WI38 (cell line): ENCODE results near the gene E2F4.

Experiments
- H3K4me3 ChIP-seq: 2 replicates; pipeline ENCODE4 v1.5.1; 2011; ENCODE audit warnings: low read depth, mild to moderate bottlenecking, control low read depth, low read length
- TF ChIP-seq, protein P1 (sequence below): IDR thresholded peaks from 2 replicates; pipeline ENCODE4 v1.5.1; 2012; ENCODE audit warnings: low read depth, mild to moderate bottlenecking, control low read depth, low read length

The E2F4 gene

DNA sequence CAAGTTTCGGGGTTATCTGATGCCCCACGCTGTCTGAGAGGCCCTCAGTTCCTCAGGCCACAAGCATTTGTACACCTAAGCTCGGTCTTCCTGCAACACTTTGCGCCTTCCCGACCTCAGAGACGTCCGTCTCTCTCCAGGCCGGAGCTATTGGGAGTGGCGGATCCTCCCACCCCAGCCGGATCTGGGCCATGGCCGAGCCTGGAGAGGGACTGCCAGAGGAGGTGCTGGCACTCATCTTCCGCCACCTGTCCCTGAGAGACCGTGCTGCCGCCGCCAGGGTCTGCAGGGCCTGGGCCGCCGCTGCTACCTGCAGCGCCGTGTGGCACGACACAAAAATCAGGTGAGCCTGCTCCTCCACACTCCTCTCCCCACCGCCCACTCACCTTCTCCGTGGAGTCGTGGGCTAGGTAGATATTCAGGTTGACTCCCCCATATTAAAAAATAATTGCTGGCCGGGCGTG is 30.3 kb upstream of the E2F4 start:
- no peak overlapping the region; the same call in 1 of the 2 replicates for H3K4me3 ChIP-seq

DNA sequence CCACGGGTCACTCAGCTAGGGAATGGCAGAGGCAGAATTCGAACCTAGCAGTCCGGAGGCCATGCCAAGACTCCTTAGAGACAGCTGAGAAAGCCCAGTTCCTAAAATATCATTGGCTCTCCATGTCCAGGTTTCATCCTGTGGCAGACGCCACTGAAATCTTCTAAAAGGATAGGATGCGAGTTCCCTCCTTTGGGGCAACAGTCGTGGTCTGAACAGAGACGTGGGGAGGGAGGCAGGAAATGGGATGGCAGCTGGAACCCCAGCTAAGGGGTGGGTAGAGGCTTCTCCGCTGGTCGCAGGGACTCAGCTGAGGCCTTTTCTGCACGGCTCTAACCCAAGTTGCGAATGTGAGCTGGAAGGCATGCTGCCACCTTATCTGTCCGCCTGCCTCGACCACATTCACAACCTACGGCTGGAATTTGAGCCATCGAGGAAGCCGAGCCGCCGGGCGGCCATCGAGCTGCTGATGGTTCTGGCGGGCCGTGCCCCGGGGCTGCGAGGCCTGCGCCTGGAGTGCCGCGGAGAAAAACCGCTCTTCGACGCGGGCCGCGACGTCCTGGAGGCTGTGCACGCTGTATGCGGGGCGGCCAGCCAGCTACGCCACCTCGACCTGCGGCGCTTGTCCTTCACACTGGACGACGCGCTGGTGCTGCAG is 29.3 kb upstream of the E2F4 start:
- no peak overlapping the region for H3K4me3 ChIP-seq
- TF ChIP-seq, protein P1, sequence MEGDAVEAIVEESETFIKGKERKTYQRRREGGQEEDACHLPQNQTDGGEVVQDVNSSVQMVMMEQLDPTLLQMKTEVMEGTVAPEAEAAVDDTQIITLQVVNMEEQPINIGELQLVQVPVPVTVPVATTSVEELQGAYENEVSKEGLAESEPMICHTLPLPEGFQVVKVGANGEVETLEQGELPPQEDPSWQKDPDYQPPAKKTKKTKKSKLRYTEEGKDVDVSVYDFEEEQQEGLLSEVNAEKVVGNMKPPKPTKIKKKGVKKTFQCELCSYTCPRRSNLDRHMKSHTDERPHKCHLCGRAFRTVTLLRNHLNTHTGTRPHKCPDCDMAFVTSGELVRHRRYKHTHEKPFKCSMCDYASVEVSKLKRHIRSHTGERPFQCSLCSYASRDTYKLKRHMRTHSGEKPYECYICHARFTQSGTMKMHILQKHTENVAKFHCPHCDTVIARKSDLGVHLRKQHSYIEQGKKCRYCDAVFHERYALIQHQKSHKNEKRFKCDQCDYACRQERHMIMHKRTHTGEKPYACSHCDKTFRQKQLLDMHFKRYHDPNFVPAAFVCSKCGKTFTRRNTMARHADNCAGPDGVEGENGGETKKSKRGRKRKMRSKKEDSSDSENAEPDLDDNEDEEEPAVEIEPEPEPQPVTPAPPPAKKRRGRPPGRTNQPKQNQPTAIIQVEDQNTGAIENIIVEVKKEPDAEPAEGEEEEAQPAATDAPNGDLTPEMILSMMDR = no peak

More for the DNA sequence above, 30.3 kb upstream of the E2F4 start:
- TF ChIP-seq, protein P1 = no peak

DNA sequence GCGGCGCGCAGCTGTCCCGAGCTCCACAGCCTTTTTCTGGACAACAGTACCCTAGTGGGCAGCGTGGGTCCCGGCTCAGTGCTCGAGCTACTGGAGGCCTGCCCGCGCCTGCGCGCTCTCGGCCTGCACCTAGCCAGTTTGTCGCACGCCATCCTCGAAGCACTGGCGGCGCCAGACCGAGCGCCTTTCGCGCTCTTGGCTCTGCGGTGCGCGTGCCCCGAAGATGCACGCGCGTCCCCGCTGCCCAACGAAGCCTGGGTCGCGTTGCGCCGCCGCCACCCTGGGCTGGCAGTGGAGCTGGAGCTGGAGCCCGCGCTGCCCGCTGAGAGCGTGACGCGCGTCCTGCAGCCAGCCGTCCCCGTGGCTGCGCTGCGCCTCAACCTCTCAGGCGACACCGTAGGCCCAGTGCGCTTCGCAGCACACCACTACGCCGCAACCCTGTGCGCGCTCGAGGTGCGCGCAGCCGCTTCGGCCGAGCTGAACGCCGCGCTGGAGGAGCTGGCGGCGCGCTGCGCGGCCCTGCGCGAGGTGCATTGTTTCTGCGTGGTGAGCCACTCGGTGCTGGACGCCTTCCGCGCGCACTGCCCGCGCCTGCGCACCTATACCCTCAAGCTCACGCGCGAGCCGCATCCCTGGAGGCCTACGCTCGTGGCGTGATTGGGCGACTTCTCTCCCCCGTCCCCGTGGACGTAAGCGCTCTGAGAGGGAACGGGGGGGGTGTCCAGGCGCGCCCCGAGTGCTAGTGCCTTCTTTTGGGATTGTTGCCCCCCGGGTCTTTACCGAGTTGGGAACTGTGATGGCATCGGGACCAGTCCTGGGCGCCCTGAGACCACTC is 28.6 kb upstream of the E2F4 start:
- TF ChIP-seq, protein P1 = no peak
- peak overlapping the region; percentile 48 for H3K4me3 ChIP-seq

DNA sequence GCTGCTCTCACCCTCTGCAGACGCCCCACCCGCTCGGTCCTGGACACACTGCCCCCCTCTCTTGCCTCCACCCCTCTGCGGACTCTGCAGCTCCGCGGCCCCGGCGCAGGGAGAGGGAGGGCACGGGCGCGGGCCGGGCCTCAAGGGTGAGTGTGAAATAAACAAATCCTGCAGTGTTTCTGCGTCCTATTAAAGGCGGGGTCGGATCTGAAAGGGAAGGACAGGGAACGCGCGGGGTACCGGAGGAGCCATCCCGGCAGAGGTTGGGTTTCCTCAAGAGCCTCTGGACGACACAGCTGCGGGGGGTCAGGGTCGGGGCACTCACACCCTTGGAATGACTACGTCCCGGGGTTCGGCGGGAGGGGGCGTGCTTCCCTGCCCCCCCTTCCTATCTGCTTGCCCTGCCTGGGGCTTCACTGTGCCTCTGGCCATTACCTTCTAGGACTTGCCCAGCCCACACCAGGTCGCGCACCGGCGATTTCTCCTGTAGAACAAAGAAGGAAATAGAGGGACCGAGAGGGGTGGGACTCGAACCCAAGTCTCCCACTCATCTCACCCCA is 27.9 kb upstream of the E2F4 start:
- H3K4me3 ChIP-seq = peak overlapping the region; percentile 48
- TF ChIP-seq, protein P1 = no peak

DNA sequence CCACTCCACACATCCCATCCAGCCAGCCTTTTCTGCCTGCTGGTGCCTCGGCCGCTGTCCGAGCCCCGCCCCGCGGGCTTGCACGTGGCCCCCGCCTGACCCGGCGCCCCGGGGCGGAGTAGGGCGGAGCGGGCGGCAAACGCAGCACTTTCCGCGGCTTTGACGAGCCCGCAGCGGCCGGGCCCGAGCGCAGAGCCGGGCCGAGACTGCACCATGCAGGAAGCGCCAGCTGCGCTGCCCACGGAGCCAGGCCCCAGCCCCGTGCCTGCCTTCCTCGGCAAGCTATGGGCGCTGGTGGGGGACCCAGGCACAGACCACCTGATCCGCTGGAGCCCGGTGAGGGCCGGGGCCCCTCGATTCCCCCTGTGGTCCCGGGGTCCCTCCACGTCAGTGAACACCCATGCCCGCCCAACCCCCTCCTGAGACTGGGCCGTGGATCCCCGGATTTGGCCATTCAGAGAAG is 27.3 kb upstream of the E2F4 start, which contains the start of gene HSF4:
Gene HSF4 (plus strand): TSS at position 147 of the 463 bp plus-strand sequence. CDS start 67 bp downstream, at position 214.
- TF ChIP-seq, protein P1 = no peak
- peak within 1 kb of the TSS; percentile 48 for H3K4me3 ChIP-seq

DNA sequence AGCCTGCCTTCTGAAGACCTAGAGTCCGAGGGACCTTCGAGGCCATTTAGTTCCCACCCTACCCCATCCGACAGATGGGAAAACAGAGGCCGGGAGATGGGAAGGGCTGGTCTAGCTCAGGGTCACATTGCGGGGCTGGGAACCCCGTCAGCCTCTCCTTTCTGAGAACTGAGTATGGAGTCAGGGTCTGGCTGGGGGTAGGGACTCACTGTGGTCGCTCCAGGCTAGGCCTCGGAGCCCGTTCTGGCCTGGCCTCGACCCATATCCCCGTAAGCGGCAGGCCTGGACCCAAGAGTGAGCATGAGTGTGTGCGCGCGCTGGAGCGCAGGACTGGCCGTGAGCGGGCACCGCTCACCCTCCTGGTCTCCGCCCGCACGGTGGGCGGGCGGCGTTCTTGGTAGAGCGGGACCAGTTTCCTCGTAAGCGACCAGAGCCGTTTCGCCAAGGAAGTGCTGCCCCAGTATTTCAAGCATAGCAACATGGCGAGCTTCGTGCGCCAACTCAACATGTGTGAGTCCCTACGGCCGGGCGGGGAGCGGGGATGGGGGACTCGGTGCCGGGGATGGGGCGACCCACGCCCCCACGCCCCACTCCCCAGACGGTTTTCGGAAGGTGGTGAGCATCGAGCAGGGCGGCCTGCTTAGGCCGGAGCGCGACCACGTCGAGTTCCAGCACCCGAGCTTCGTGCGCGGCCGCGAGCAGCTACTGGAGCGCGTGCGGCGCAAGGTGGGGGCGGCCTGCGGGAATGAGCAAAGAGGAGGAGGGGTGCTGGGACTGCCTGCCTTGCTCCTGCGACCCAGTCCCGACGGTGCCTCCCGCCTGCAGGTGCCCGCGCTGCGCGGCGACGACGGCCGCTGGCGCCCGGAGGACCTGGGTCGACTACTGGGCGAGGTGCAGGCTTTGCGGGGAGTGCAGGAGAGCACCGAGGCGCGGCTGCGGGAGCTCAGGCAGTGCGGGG is 26.6 kb upstream of the E2F4 start:
- H3K4me3 ChIP-seq = no peak overlapping the region

More for the DNA sequence above, 26.6 kb upstream of the E2F4 start:
- TF ChIP-seq, protein P1 = no peak
